K562 (cell line): ENCODE results near the gene RHBDD1. TPM values are rescaled to one million over a fixed set of nuclear protein-coding genes. Genes with fewer than 3 reads are reported as not detected.

Experiments
- CBFA2T2 ChIP-seq: fragments of 450-650 bp; conservative IDR thresholded peaks from 2 replicates; pipeline ENCODE4 v1.6.1; 2017; ENCODE audit warnings: mild to moderate bottlenecking
- RCOR1 ChIP-seq, 2 experiments: IDR thresholded peaks; 2 replicates each; pipeline ENCODE4 v1.6.1; 2012; ENCODE audit warnings: low read depth in 2 of 2, low read length in 2 of 2, borderline replicate concordance in 1 of 2, improper control_type of control experiment in 1 of 2
- SMARCA4 ChIP-seq: fragments of 450-650 bp; IDR thresholded peaks from 2 replicates; pipeline ENCODE4 v1.6.1; 2016
- ZNF77 ChIP-seq: fragments of 250-450 bp; sonication (Bioruptor Pico); IDR thresholded peaks from 2 replicates; pipeline ENCODE4 v1.5.0; 2020
- ZNF780A ChIP-seq: fragments of 250-450 bp; sonication (Bioruptor Pico); IDR thresholded peaks from 2 replicates; pipeline ENCODE4 v1.5.0; 2021; ENCODE audit warnings: mild to moderate bottlenecking
- ZNF785 ChIP-seq: fragments of 250-450 bp; sonication (Bioruptor Pico); IDR thresholded peaks from 2 replicates; pipeline ENCODE4 v1.4.0; 2020; ENCODE audit warnings: mild to moderate bottlenecking
- polyA plus RNA-seq, 8 experiments: library from polyadenylated mRNA; depleted of rRNA in 4 of 8; stranded (reverse) in 5 of 8; unstranded in 3 of 8; fragments of >200 nt; fragmentation: Nextera tagmentation in 2 of 8; fragmentation: Illumina TruSeq in 1 of 8; extraction: Ambion mirVana in 2 of 8; extraction: Trizol in 1 of 8; gene quantifications; 2 replicates each; pipeline versions ENCODE4 v1.2.1 to v1.2.3, GENCODE V29; 2011 to 2014; ENCODE audit warnings: inconsistent platforms in 1 of 8, missing spikeins in 1 of 8
- total RNA-seq, 7 experiments: library from RNA; depleted of rRNA in 6 of 7; stranded (reverse); fragments of >200 nt in 6 of 7; fragmentation: Illumina TruSeq in 2 of 7; extraction: Trizol in 2 of 7; gene quantifications; 2 replicates each; pipeline versions ENCODE4 v1.2.1 to v1.2.3, GENCODE V29; 2011 to 2021; ENCODE audit warnings: low replicate concordance in 1 of 7
- TF ChIP-seq, protein P1 (sequence below): fragments of 250-450 bp; sonication (Bioruptor Pico); IDR thresholded peaks from 2 replicates; pipeline ENCODE4 v1.4.0; 2020
- TF ChIP-seq, protein P2 (sequence below): sonication (generic); formaldehyde crosslinking; IDR thresholded peaks from 2 replicates; pipeline ENCODE4 v1.8.0; 2022; ENCODE audit warnings: mild to moderate bottlenecking, missing genetic modification reagents
- TF ChIP-seq, protein P3 (sequence below): sonication (generic); formaldehyde crosslinking; IDR thresholded peaks from 2 replicates; pipeline ENCODE4 v1.8.1; 2023; ENCODE audit warnings: mild to moderate bottlenecking, missing genetic modification reagents
- TF ChIP-seq, protein P4 (sequence below): fragments of 450-650 bp; IDR thresholded peaks from 2 replicates; pipeline ENCODE4 v1.6.1; 2018; ENCODE audit not compliant: partially characterized antibody
- TF ChIP-seq, protein P5 (sequence below): fragments of 450-650 bp; IDR thresholded peaks from 2 replicates; pipeline ENCODE4 v1.6.1; 2017; ENCODE audit warnings: antibody characterized with exemption

Gene RHBDD1
- total and polyA plus RNA-seq, 9 of the 15 experiments (the other 6 are each of a cell fraction or from before 2014, with no cell fraction given) = 4.8 to 34.8 (median 15.6) TPM

DNA sequence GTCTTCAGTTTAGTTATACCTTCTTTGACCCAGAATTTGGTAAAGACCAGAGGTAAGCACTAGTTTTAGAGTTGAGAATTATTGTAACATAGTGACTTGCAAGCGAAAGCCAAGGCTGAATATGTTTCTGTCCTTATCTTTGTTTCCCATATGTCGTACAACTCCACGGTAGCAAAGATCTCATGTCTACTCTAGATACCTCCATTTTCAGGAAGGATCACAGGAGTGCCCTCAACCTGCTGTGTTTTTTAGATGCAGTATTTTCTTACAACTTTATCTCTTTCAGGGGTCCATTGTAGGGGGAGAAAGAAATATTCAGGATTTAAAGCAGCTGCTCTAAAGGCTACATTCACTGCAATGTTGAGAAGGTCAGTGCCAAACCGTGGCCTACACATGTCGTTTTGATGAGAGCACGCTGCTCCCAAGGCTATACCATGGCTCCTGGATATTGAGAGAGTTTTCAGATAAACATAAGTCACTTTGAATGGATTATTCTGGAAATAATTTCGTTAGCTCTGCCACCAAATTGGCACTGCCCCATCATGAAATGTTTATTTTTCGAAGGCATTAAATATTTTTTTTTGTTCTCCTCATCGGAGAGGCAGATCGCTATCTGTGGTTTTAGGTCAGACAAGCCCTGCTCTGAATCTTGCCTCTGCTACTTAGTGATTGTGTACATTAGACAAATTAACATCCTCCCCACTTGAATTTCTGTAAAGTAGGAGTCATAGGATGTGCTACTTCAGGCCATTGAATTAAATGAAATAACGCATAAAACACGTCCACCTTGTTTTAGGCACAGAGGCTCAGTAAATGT lies 2.1 kb downstream of the RHBDD1 start (continued):
- TF ChIP-seq, protein P1, sequence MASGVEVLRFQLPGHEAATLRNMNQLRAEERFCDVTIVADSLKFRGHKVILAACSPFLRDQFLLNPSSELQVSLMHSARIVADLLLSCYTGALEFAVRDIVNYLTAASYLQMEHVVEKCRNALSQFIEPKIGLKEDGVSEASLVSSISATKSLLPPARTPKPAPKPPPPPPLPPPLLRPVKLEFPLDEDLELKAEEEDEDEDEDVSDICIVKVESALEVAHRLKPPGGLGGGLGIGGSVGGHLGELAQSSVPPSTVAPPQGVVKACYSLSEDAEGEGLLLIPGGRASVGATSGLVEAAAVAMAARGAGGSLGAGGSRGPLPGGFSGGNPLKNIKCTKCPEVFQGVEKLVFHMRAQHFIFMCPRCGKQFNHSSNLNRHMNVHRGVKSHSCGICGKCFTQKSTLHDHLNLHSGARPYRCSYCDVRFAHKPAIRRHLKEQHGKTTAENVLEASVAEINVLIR (CRISPR knock-in tag) = no peak
- TF ChIP-seq ZNF780A (CRISPR knock-in tag) (no peak), RCOR1 (IDR thresholded peaks at IDR 0.05; ENCODE audit: borderline replicate concordance in 1 of 2, low read depth in 2 of 2, low read length in 2 of 2) (peak in 1 of 2 experiments; percentile 59; a peak in 2 of 4 replicates), ZNF77 (CRISPR knock-in tag) (no peak), SMARCA4 (peak; percentile 47; the same call in 1 of the 2 replicates), ZNF785 (CRISPR knock-in tag) (no peak), CBFA2T2 (peak; percentile 72)
- TF ChIP-seq, protein P2, sequence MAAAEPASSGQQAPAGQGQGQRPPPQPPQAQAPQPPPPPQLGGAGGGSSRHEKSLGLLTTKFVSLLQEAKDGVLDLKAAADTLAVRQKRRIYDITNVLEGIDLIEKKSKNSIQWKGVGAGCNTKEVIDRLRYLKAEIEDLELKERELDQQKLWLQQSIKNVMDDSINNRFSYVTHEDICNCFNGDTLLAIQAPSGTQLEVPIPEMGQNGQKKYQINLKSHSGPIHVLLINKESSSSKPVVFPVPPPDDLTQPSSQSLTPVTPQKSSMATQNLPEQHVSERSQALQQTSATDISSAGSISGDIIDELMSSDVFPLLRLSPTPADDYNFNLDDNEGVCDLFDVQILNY (CRISPR knock-in tag) = no peak
- TF ChIP-seq, protein P3, sequence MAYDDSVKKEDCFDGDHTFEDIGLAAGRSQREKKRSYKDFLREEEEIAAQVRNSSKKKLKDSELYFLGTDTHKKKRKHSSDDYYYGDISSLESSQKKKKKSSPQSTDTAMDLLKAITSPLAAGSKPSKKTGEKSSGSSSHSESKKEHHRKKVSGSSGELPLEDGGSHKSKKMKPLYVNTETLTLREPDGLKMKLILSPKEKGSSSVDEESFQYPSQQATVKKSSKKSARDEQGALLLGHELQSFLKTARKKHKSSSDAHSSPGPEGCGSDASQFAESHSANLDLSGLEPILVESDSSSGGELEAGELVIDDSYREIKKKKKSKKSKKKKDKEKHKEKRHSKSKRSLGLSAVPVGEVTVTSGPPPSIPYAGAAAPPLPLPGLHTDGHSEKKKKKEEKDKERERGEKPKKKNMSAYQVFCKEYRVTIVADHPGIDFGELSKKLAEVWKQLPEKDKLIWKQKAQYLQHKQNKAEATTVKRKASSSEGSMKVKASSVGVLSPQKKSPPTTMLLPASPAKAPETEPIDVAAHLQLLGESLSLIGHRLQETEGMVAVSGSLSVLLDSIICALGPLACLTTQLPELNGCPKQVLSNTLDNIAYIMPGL (CRISPR knock-in tag) = no peak
- TF ChIP-seq, protein P4, sequence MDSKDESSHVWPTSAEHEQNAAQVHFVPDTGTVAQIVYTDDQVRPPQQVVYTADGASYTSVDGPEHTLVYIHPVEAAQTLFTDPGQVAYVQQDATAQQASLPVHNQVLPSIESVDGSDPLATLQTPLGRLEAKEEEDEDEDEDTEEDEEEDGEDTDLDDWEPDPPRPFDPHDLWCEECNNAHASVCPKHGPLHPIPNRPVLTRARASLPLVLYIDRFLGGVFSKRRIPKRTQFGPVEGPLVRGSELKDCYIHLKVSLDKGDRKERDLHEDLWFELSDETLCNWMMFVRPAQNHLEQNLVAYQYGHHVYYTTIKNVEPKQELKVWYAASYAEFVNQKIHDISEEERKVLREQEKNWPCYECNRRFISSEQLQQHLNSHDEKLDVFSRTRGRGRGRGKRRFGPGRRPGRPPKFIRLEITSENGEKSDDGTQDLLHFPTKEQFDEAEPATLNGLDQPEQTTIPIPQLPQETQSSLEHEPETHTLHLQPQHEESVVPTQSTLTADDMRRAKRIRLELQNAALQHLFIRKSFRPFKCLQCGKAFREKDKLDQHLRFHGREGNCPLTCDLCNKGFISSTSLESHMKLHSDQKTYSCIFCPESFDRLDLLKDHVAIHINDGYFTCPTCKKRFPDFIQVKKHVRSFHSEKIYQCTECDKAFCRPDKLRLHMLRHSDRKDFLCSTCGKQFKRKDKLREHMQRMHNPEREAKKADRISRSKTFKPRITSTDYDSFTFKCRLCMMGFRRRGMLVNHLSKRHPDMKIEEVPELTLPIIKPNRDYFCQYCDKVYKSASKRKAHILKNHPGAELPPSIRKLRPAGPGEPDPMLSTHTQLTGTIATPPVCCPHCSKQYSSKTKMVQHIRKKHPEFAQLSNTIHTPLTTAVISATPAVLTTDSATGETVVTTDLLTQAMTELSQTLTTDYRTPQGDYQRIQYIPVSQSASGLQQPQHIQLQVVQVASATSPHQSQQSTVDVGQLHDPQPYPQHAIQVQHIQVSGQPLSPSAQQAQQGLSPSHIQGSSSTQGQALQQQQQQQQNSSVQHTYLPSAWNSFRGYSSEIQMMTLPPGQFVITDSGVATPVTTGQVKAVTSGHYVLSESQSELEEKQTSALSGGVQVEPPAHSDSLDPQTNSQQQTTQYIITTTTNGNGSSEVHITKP = peak; percentile 22
- TF ChIP-seq, protein P5, sequence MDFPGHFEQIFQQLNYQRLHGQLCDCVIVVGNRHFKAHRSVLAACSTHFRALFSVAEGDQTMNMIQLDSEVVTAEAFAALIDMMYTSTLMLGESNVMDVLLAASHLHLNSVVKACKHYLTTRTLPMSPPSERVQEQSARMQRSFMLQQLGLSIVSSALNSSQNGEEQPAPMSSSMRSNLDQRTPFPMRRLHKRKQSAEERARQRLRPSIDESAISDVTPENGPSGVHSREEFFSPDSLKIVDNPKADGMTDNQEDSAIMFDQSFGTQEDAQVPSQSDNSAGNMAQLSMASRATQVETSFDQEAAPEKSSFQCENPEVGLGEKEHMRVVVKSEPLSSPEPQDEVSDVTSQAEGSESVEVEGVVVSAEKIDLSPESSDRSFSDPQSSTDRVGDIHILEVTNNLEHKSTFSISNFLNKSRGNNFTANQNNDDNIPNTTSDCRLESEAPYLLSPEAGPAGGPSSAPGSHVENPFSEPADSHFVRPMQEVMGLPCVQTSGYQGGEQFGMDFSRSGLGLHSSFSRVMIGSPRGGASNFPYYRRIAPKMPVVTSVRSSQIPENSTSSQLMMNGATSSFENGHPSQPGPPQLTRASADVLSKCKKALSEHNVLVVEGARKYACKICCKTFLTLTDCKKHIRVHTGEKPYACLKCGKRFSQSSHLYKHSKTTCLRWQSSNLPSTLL = no peak
